ENCODE measurements around the gene CHRNA7. TPM values are rescaled to one million over a fixed set of nuclear protein-coding genes. Genes with fewer than 3 reads are reported as not detected.
"Not testable (repeated sequence)": the region's sequence is repeated elsewhere in the genome, so short reads cannot be mapped to it uniquely, and the experiment has no call there.

The CHRNA7 gene
- total RNA-seq, 1 donor: under 0.01 TPM

- Histone ChIP-seq H3K27ac (ENCODE audit: low read depth, low read length) (no peak overlapping the region), H2AFZ (ENCODE audit: low read length) (no peak overlapping the region), H3K4me1 (ENCODE audit: insufficient read depth, low read length) (no peaks in the 10 kb centered on the region), H3K9me3 (ENCODE audit: low read depth, low read length) (no peaks in the 10 kb centered on the region), H3K4me3 (ENCODE audit: insufficient read depth, low read length) (no peak overlapping the region), H4K20me1 (ENCODE audit: insufficient read depth, low read length) (no peaks in the 10 kb centered on the region), H3K36me3 (ENCODE audit: insufficient read depth, low read length) (no peaks in the 10 kb centered on the region), H3K27me3 (ENCODE audit: insufficient read depth, low read length) (no peaks in the 10 kb centered on the region), H3K79me2 (ENCODE audit: insufficient read depth, low read length) (no peaks in the 10 kb centered on the region), H3K4me2 (ENCODE audit: insufficient read depth, low read length) (no peak overlapping the region)
- DNase-seq (ENCODE audit: insufficient read length, low spot score, missing footprints): no peak
- no peak for TF ChIP-seq CTCF (IDR thresholded peaks at IDR 0.05; ENCODE audit: extremely low read depth, low read depth, low read length)
Observed at GRCh38 chr15:32148833-32149555, 118.7 kb downstream of the CHRNA7 start.

DNA sequence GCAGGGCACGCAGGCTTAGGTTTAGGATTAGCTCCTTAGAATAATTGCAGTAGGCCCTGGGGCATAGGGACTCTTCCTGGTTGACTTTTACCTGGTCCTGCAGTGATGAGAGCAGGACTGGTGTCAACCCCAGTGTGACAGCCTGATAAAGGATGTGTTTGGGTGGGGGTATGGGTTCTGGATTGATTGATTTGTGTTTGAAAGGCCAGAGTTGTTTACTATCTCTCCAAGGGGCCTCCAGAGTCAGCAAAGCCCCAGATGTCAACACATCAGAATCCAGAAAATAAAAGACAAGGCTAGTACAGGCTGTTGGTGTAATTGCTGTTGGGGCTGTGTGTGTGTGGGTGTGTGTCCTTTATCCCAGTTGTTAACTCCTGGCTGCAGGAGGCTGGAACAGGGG, 122.3 kb downstream of the CHRNA7 start:
- Histone ChIP-seq H3K79me2 (ENCODE audit: insufficient read depth, low read length) (no peaks in the 10 kb centered on the region), H3K9me3 (ENCODE audit: low read depth, low read length) (no peaks in the 10 kb centered on the region), H3K36me3 (ENCODE audit: insufficient read depth, low read length) (no peaks in the 10 kb centered on the region), H2AFZ (ENCODE audit: low read length) (no peak overlapping the region), H3K4me2 (ENCODE audit: insufficient read depth, low read length) (no peak overlapping the region), H3K4me3 (ENCODE audit: insufficient read depth, low read length) (no peak overlapping the region), H3K27me3 (ENCODE audit: insufficient read depth, low read length) (no peaks in the 10 kb centered on the region), H3K27ac (ENCODE audit: low read depth, low read length) (no peak overlapping the region), H3K4me1 (ENCODE audit: insufficient read depth, low read length) (no peaks in the 10 kb centered on the region), H4K20me1 (ENCODE audit: insufficient read depth, low read length) (no peaks in the 10 kb centered on the region)
- no peak for TF ChIP-seq CTCF (IDR thresholded peaks at IDR 0.05; ENCODE audit: extremely low read depth, low read depth, low read length)
- no peak for DNase-seq (ENCODE audit: insufficient read length, low spot score, missing footprints)

DNA sequence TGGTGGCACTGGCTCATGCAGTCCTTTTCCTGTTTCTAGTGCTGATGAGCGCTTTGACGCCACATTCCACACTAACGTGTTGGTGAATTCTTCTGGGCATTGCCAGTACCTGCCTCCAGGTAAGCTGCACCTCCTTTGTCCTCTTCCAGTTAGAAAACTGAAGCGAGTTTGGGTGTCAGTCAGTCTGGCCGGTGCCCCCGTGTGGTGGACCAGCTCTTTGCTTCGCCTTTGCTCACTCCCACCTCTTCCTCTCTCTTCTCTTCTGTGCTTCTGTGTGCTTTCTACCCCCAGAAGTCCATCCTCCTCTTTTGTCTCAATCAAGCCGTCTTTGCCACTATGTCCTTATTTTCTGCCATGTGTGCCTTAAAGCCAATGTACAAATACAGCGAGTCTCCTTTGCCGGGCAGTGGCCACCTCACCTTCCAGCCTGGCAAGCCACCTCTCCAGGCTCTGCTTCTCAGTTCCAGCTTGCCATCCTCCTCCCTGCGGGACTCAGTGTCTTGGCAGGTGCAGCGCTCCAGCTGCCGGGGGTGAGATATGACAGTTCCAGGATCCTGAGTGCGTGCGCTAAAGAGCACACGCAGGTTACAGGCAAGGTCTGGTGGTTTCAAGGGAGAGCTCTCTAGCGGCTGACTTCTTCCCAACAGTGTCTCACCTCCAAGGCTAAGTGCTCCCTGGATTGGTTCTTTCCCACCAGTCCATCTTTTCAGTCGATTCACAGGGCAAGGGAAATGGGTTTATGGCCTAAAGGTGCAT, 123.7 kb downstream of the CHRNA7 start:
- H2AFZ ChIP-seq (ENCODE audit: low read length); H3K4me2 ChIP-seq (ENCODE audit: insufficient read depth, low read length); H3K27me3 ChIP-seq (ENCODE audit: insufficient read depth, low read length); H3K79me2 ChIP-seq (ENCODE audit: insufficient read depth, low read length); H3K9me3 ChIP-seq (ENCODE audit: low read depth, low read length); H4K20me1 ChIP-seq (ENCODE audit: insufficient read depth, low read length); H3K36me3 ChIP-seq (ENCODE audit: insufficient read depth, low read length); H3K27ac ChIP-seq (ENCODE audit: low read depth, low read length); DNase-seq (ENCODE audit: insufficient read length, low spot score, missing footprints); H3K4me1 ChIP-seq (ENCODE audit: insufficient read depth, low read length); H3K4me3 ChIP-seq (ENCODE audit: insufficient read depth, low read length): not testable (repeated sequence)

GRCh38 chr15:32162143-32162542, 131.8 kb downstream of the CHRNA7 start:
- not testable (repeated sequence) for DNase-seq (ENCODE audit: insufficient read length, low spot score, missing footprints); H2AFZ ChIP-seq (ENCODE audit: low read length); H3K4me3 ChIP-seq (ENCODE audit: insufficient read depth, low read length); H3K79me2 ChIP-seq (ENCODE audit: insufficient read depth, low read length); H3K36me3 ChIP-seq (ENCODE audit: insufficient read depth, low read length); H3K27ac ChIP-seq (ENCODE audit: low read depth, low read length); H3K27me3 ChIP-seq (ENCODE audit: insufficient read depth, low read length); H3K4me2 ChIP-seq (ENCODE audit: insufficient read depth, low read length); H3K4me1 ChIP-seq (ENCODE audit: insufficient read depth, low read length); H4K20me1 ChIP-seq (ENCODE audit: insufficient read depth, low read length); H3K9me3 ChIP-seq (ENCODE audit: low read depth, low read length)

DNA sequence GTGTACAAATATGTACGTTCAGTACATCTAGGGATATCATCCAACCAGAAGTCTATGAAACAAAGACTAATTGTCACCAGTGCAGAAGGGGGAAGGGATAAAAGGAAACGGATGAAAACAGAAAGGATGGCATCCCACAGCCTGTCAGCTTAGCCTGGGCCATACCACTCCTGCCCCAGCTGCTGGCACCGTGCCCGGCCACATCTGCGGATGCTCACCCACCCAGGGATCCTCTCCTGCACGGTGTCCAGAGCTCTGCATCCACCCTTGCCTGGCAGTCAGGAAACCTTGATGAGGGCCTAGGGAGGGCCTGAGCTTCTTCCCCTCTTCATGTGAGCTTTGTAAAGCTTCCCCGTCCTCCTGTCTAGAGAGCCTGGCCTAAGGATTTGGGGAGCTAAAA, 133.8 kb downstream of the CHRNA7 start:
- H2AFZ ChIP-seq (ENCODE audit: low read length); H3K4me3 ChIP-seq (ENCODE audit: insufficient read depth, low read length); H3K4me1 ChIP-seq (ENCODE audit: insufficient read depth, low read length); H3K79me2 ChIP-seq (ENCODE audit: insufficient read depth, low read length); H3K4me2 ChIP-seq (ENCODE audit: insufficient read depth, low read length); H3K27ac ChIP-seq (ENCODE audit: low read depth, low read length); H4K20me1 ChIP-seq (ENCODE audit: insufficient read depth, low read length); H3K27me3 ChIP-seq (ENCODE audit: insufficient read depth, low read length); H3K9me3 ChIP-seq (ENCODE audit: low read depth, low read length); DNase-seq (ENCODE audit: insufficient read length, low spot score, missing footprints); H3K36me3 ChIP-seq (ENCODE audit: insufficient read depth, low read length): not testable (repeated sequence)

GRCh38 chr15:32164747-32165146, 134.4 kb downstream of the CHRNA7 start:
- H2AFZ ChIP-seq (ENCODE audit: low read length); H3K27ac ChIP-seq (ENCODE audit: low read depth, low read length); H3K4me2 ChIP-seq (ENCODE audit: insufficient read depth, low read length); H3K79me2 ChIP-seq (ENCODE audit: insufficient read depth, low read length); H3K9me3 ChIP-seq (ENCODE audit: low read depth, low read length); H3K27me3 ChIP-seq (ENCODE audit: insufficient read depth, low read length); H3K4me1 ChIP-seq (ENCODE audit: insufficient read depth, low read length); H4K20me1 ChIP-seq (ENCODE audit: insufficient read depth, low read length); DNase-seq (ENCODE audit: insufficient read length, low spot score, missing footprints); H3K36me3 ChIP-seq (ENCODE audit: insufficient read depth, low read length); H3K4me3 ChIP-seq (ENCODE audit: insufficient read depth, low read length): not testable (repeated sequence)

DNA sequence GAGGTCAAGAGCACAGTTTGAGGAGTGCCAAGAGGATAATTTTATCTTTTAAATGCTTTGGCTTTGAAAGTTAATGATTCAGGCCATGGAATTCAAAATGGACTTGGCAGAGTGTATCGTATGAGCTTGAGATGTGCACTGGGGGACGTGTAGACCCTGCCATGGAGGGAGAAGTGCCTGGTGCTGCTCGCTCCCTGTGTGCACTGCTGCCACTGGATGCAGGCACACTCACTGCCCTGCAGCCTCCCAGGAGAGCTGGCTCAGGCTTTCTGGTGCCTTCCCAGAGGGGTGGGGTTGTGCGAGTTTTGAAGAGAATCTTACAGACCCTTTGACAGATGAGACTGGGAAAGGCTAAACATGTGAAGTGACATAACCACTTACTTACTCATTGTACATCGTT, 135.5 kb downstream of the CHRNA7 start:
- H3K27ac ChIP-seq (ENCODE audit: low read depth, low read length); H3K4me2 ChIP-seq (ENCODE audit: insufficient read depth, low read length); H4K20me1 ChIP-seq (ENCODE audit: insufficient read depth, low read length); H3K4me1 ChIP-seq (ENCODE audit: insufficient read depth, low read length); DNase-seq (ENCODE audit: insufficient read length, low spot score, missing footprints); H3K79me2 ChIP-seq (ENCODE audit: insufficient read depth, low read length); H3K4me3 ChIP-seq (ENCODE audit: insufficient read depth, low read length); H3K36me3 ChIP-seq (ENCODE audit: insufficient read depth, low read length); H3K9me3 ChIP-seq (ENCODE audit: low read depth, low read length); H2AFZ ChIP-seq (ENCODE audit: low read length); H3K27me3 ChIP-seq (ENCODE audit: insufficient read depth, low read length): not testable (repeated sequence)

Measured in osteoblast (primary cell).